HL-60 (cell line): Measurements from ENCODE around the gene FSTL4.

Experiments used
- DNase-seq, 2 experiments: peaks; one replicate each; pipeline ENCODE4 v3.0.0-alpha.2; 2010 to 2020; ENCODE audit warnings: low read depth in 1 of 2, low spot score in 1 of 2
- H3K27ac ChIP-seq: fragments of 250-450 bp; sonication (Bioruptor Pico); replicated peaks from 2 replicates; pipeline ENCODE4 v1.5.1; 2020; ENCODE audit warnings: mild to moderate bottlenecking, moderate library complexity
- H3K27me3 ChIP-seq: fragments of 250-450 bp; sonication (Bioruptor Pico); 2 replicates; pipeline ENCODE4 v1.5.1; 2021; ENCODE audit warnings: mild to moderate bottlenecking, moderate library complexity; ENCODE audit not compliant: insufficient read depth, poor library complexity, severe bottlenecking
- H3K4me3 ChIP-seq: replicated peaks from 2 replicates; pipeline ENCODE4 v1.5.1; 2011; ENCODE audit warnings: mild to moderate bottlenecking, control low read depth, low read length; ENCODE audit not compliant: insufficient read depth
- CTCF ChIP-seq: IDR thresholded peaks from one replicate; pipeline ENCODE4 v1.5.1; 2011; ENCODE audit warnings: low read length, control low read depth, inconsistent platforms; ENCODE audit not compliant: insufficient read depth
- GABPA ChIP-seq: IDR thresholded peaks from 2 replicates; pipeline ENCODE4 v1.6.1; 2012; ENCODE audit warnings: low read depth
- POLR2AphosphoS5 ChIP-seq: IDR thresholded peaks from 2 replicates; pipeline ENCODE4 v1.6.1; 2012; ENCODE audit warnings: low read depth
- REST ChIP-seq: IDR thresholded peaks from 2 replicates; pipeline ENCODE4 v1.6.1; 2012; ENCODE audit warnings: low read depth; ENCODE audit not compliant: insufficient replicate concordance
- SPI1 ChIP-seq: IDR thresholded peaks from 2 replicates; pipeline ENCODE4 v1.6.1; 2012; ENCODE audit warnings: low read depth, mild to moderate bottlenecking, borderline replicate concordance

Gene FSTL4

GRCh38 chr5:133469252-133469651 is 143.1 kb downstream of the FSTL4 start:
- DNase-seq = no peak

GRCh38 chr5:133468596-133468995 is 143.7 kb downstream of the FSTL4 start:
- Histone ChIP-seq H3K27me3 (no peaks in the 10 kb centered on the region), H3K4me3 (no peak overlapping the region), H3K27ac (no peak overlapping the region)
- peak in 1 of 2 experiments; percentile 21 for DNase-seq
- TF ChIP-seq REST (no peak), SPI1 (no peak), GABPA (no peak), POLR2AphosphoS5 (no peak), CTCF (no peak)

More at GRCh38 chr5:133469252-133469651, 143.1 kb downstream of the FSTL4 start:
- TF ChIP-seq SPI1 = no peak
- no peak for TF ChIP-seq GABPA
- TF ChIP-seq POLR2AphosphoS5 = no peak
- no peak for TF ChIP-seq REST
- TF ChIP-seq CTCF = no peak
- no peak overlapping the region for H3K4me3 ChIP-seq
- no peak overlapping the region for H3K27ac ChIP-seq
- no peaks in the 10 kb centered on the region for H3K27me3 ChIP-seq

GRCh38 chr5:133467826-133468463 is 144.4 kb downstream of the FSTL4 start:
- DNase-seq = no peak
- TF ChIP-seq GABPA (no peak), REST (no peak), CTCF (no peak), SPI1 (no peak), POLR2AphosphoS5 (no peak)
- no peak overlapping the region for H3K4me3 ChIP-seq
- no peak overlapping the region for H3K27ac ChIP-seq
- H3K27me3 ChIP-seq = no peaks in the 10 kb centered on the region
